OCI-LY1 (cell line): ENCODE data around the gene KLHL5.

Source experiments
- CTCF ChIP-seq: fragments of 200-600 bp; sonication (generic), shearing (Covaris generic); IDR thresholded peaks from 2 replicates; pipeline ENCODE4 v1.5.1; 2017; ENCODE audit warnings: mild to moderate bottlenecking, antibody characterized with exemption, low read length, moderate library complexity, mixed read lengths
- EZH2 ChIP-seq: fragments of 200-600 bp; sonication (generic), shearing (Covaris generic); IDR thresholded peaks from 2 replicates; pipeline ENCODE4 v1.8.0; 2017; ENCODE audit warnings: borderline replicate concordance, mixed run types, mild to moderate bottlenecking, antibody characterized with exemption, low read length, moderate library complexity, mixed read lengths

GRCh38 chr4:39170301-39170700 lies 108.3 kb downstream of the KLHL5 start:
- TF ChIP-seq CTCF (no peak), EZH2 (no peak)
